A549 (cell line): ENCODE data around the gene DOCK1. TPM values are rescaled to one million over a fixed set of nuclear protein-coding genes. Genes with fewer than 3 reads are reported as not detected.

ENCODE experiments used
- ATAC-seq, 2 experiments: fragments of 200-7000 bp in 1 of 2; fragments of >200 bp in 1 of 2; cut with Nextera tagmentation in 1 of 2; cut with Tn5 transposase in 1 of 2; 3 replicates each; pipeline versions ENCODE4 v1.8.0 to v1.9.1; 2018 to 2020; ENCODE audit warnings: mild to moderate bottlenecking in 1 of 2, moderate library complexity in 1 of 2
- CTCF ChIA-PET: fragments of 300-600 bp; sonication (Branson Sonifier 250); formaldehyde crosslinking; extraction: SDS; loops from one replicate; lab custom pipeline; 2021; ENCODE audit warnings: antibody characterized with exemption, inconsistent platforms; lab: Yijun Ruan, JAX
- POLR2A ChIA-PET: fragments of 350-600 bp; formaldehyde crosslinking; extraction: SDS; loops from one replicate; lab custom pipeline; 2021; ENCODE audit warnings: antibody characterized with exemption, inconsistent platforms; lab: Yijun Ruan, JAX
- DNase-seq, 2 experiments: peaks; one replicate each; pipeline versions ENCODE4 v3.0.0 to v3.0.0-alpha.2; 2011 to 2016; ENCODE audit warnings: low read depth in 1 of 2, low spot score in 1 of 2
- FAIRE-seq: peaks from 2 replicates; lab custom pipeline; 2011; peaks lifted over from hg19 to GRCh38; lab: Jason Lieb, UNC
- H3K27ac ChIP-seq, 2 experiments: fragments of >200 bp; sonication (Bioruptor Twin); formaldehyde crosslinking; 3 replicates each; pipeline ENCODE4 v1.5.1; 2016 to 2017
- H3K4me1 ChIP-seq: fragments of >200 bp; sonication (Bioruptor Twin); formaldehyde crosslinking; 3 replicates; pipeline ENCODE4 v1.6.1; 2016
- H3K4me2 ChIP-seq: fragments of >200 bp; sonication (Bioruptor Twin); formaldehyde crosslinking; 3 replicates; pipeline ENCODE4 v1.6.1; 2016
- H3K4me3 ChIP-seq: fragments of >200 bp; sonication (Bioruptor Twin); formaldehyde crosslinking; 3 replicates; pipeline ENCODE4 v1.5.1; 2016
- H3K9me3 ChIP-seq: fragments of >200 bp; sonication (Bioruptor Twin); formaldehyde crosslinking; 3 replicates; pipeline ENCODE4 v1.6.1; 2016
- BHLHE40 ChIP-seq: IDR thresholded peaks from 2 replicates; pipeline ENCODE4 v1.6.1; 2012; ENCODE audit warnings: low read depth, low read length, inconsistent platforms
- CBX2 ChIP-seq: fragments of 200-600 bp; sonication (generic); IDR thresholded peaks from 2 replicates; pipeline ENCODE4 v1.6.1; 2016; ENCODE audit warnings: low read depth, mild to moderate bottlenecking, borderline replicate concordance
- CBX8 ChIP-seq: fragments of 200-600 bp; sonication (generic); IDR thresholded peaks from 2 replicates; pipeline ENCODE4 v1.6.1; 2016
- CEBPB ChIP-seq, 2 experiments: fragments of >200 bp in 1 of 2; sonication (Bioruptor Twin) in 1 of 2; formaldehyde crosslinking in 1 of 2; IDR thresholded peaks; 2 replicates each; pipeline ENCODE4 v1.6.1; 2012 to 2016
- CHD2 ChIP-seq: fragments of 150-350 bp; IDR thresholded peaks from 2 replicates; pipeline ENCODE4 v1.6.1; 2014; ENCODE audit warnings: low read length; ENCODE audit not compliant: partially characterized antibody
- CHD4 ChIP-seq: fragments of 200-600 bp; sonication (generic); IDR thresholded peaks from 2 replicates; pipeline ENCODE4 v1.6.1; 2016; ENCODE audit warnings: antibody characterized with exemption, mild to moderate bottlenecking, borderline replicate concordance
- CTCF ChIP-seq: fragments of >200 bp; sonication (Bioruptor Twin); formaldehyde crosslinking; IDR thresholded peaks from 3 replicates; pipeline ENCODE4 v1.5.1; 2016
- EHF ChIP-seq: fragments of 250-450 bp; sonication (Bioruptor Pico); IDR thresholded peaks from 2 replicates; pipeline ENCODE4 v1.5.0; 2020; ENCODE audit warnings: mild to moderate bottlenecking
- FOSL2 ChIP-seq, 2 experiments: fragments of 450-650 bp in 1 of 2; fragments of >200 bp in 1 of 2; sonication (Bioruptor Twin) in 1 of 2; formaldehyde crosslinking; IDR thresholded peaks; 2 replicates each; pipeline versions ENCODE4 v1.5.0 to v1.6.1; 2016 to 2020; ENCODE audit warnings: mild to moderate bottlenecking in 1 of 2, moderate library complexity in 1 of 2
- FOXS1 ChIP-seq: fragments of 250-450 bp; sonication (Bioruptor Pico); IDR thresholded peaks from 2 replicates; pipeline ENCODE4 v1.5.0; 2020; ENCODE audit warnings: mild to moderate bottlenecking, moderate library complexity
- GATA3 ChIP-seq: IDR thresholded peaks from 2 replicates; pipeline ENCODE4 v1.6.1; 2012; ENCODE audit warnings: borderline replicate concordance
- HES2 ChIP-seq: fragments of >200 bp; sonication (Bioruptor Twin); formaldehyde crosslinking; IDR thresholded peaks from 2 replicates; pipeline ENCODE4 v1.6.1; 2016
- HEYL ChIP-seq: fragments of 250-450 bp; sonication (Bioruptor Pico); IDR thresholded peaks from 2 replicates; pipeline ENCODE4 v1.8.0; 2021; ENCODE audit warnings: mild to moderate bottlenecking, moderate library complexity
- HOXA7 ChIP-seq: fragments of 250-450 bp; sonication (Bioruptor Pico); IDR thresholded peaks from 2 replicates; pipeline ENCODE4 v1.5.0; 2020; ENCODE audit warnings: mild to moderate bottlenecking, moderate library complexity
- JUN ChIP-seq, 2 experiments: fragments of >200 bp; sonication (Bioruptor Twin); formaldehyde crosslinking; IDR thresholded peaks; 2 replicates in 1 of 2; 3 replicates in 1 of 2; pipeline ENCODE4 v1.6.1; 2016 to 2017
- KDM1A ChIP-seq: fragments of 200-600 bp; sonication (generic); IDR thresholded peaks from 2 replicates; pipeline ENCODE4 v1.6.1; 2016; ENCODE audit warnings: low read depth, mild to moderate bottlenecking
- KDM5A ChIP-seq: fragments of 200-600 bp; sonication (generic); IDR thresholded peaks from 2 replicates; pipeline ENCODE4 v1.6.1; 2016; ENCODE audit warnings: antibody characterized with exemption, mild to moderate bottlenecking
- MAFK ChIP-seq: fragments of 450-650 bp; IDR thresholded peaks from 2 replicates; pipeline ENCODE4 v1.6.1; 2014; ENCODE audit not compliant: partially characterized antibody
- MAZ ChIP-seq: fragments of 150-350 bp; IDR thresholded peaks from 2 replicates; pipeline ENCODE4 v1.6.1; 2014; ENCODE audit warnings: antibody characterized with exemption, low read depth, low read length, borderline replicate concordance
- NFE2L2 ChIP-seq: fragments of 150-350 bp; conservative IDR thresholded peaks from 2 replicates; pipeline ENCODE4 v1.6.1; 2014; ENCODE audit warnings: low read length
- NPAS2 ChIP-seq: fragments of 250-450 bp; sonication (Bioruptor Pico); IDR thresholded peaks from 2 replicates; pipeline ENCODE4 v1.8.0; 2022; ENCODE audit warnings: mild to moderate bottlenecking, moderate library complexity, borderline replicate concordance
- POLR2AphosphoS2 ChIP-seq: conservative IDR thresholded peaks from 2 replicates; pipeline ENCODE4 v1.6.1; 2012; ENCODE audit warnings: low read length, improper control_type of control experiment, inconsistent platforms
- RARB ChIP-seq: fragments of 250-450 bp; sonication (Bioruptor Pico); IDR thresholded peaks from 2 replicates; pipeline ENCODE4 v1.8.0; 2021; ENCODE audit warnings: mild to moderate bottlenecking, moderate library complexity
- RCOR1 ChIP-seq: fragments of 150-350 bp; IDR thresholded peaks from 2 replicates; pipeline ENCODE4 v1.6.1; 2014; ENCODE audit warnings: antibody characterized with exemption, low read length, low read depth
- SREBF2 ChIP-seq: fragments of 450-650 bp; IDR thresholded peaks from 2 replicates; pipeline ENCODE4 v1.6.1; 2014; ENCODE audit warnings: mild to moderate bottlenecking, moderate library complexity
- ZNF302 ChIP-seq: fragments of 250-450 bp; sonication (Bioruptor Pico); IDR thresholded peaks from 2 replicates; pipeline ENCODE4 v1.9.0; 2021; ENCODE audit warnings: inconsistent platforms, mild to moderate bottlenecking, moderate library complexity
- WGBS: methylation state at CpG from one replicate; pipeline ENCODE4 v1.1.6; 2017; ENCODE audit errors: missing lambda C conversion rate; 5-methylcytosine and 5-hydroxymethylcytosine counted together
- polyA plus RNA-seq, 4 experiments: library from polyadenylated mRNA; depleted of rRNA in 3 of 4; stranded (reverse); fragments of >200 nt; fragmentation: RNase III in 1 of 4; extraction: RNeasy Plus Mini Kit Qiagen cat#74134 plus additional on column Dnase treatment in 1 of 4; gene quantifications; 2 replicates in 3 of 4; 3 replicates in 1 of 4; pipeline ENCODE4 v1.2.3, GENCODE V29; 2011 to 2017

Gene DOCK1
- polyA plus RNA-seq, 2 of the 4 experiments (the other 2 are of a cell fraction), result 22.6 to 28.2 TPM

GRCh38 chr10:127153181-127153580, 248.0 kb downstream of the DOCK1 start:
- no peak for TF ChIP-seq HOXA7
- no peak for TF ChIP-seq POLR2AphosphoS2
- no peak for TF ChIP-seq CHD4
- no peak for TF ChIP-seq GATA3
- no peak for TF ChIP-seq CEBPB (IDR thresholded peaks at IDR 0.05)
- no peaks in the 10 kb centered on the region for H3K9me3 ChIP-seq
- H3K4me3 ChIP-seq, result no peak overlapping the region
- ChIA-PET POLR2A (no interaction called here), CTCF (no interaction called here)
- no peak overlapping the region for H3K4me2 ChIP-seq
- H3K4me1 ChIP-seq, result peaks cover 46% of the 10 kb centered on the region
- FAIRE-seq, result no peak
- ATAC-seq, result no peak
- no peak for DNase-seq
- WGBS, result 94% methylated on average over 4 of the region's 4 CpGs
- peak overlapping the region in 1 of 2 experiments; percentile 40; a peak in 3 of 6 replicates for H3K27ac ChIP-seq

- no peak for FAIRE-seq
- Histone ChIP-seq H3K4me1 (peaks cover 31% of the 10 kb centered on the region), H3K27ac (0 out of 6 replicates have a peak overlapping the region, but pooled peaks of 1 of the 2 experiments have one; percentile 11), H3K9me3 (no peaks in the 10 kb centered on the region), H3K4me3 (no peak overlapping the region), H3K4me2 (no peak overlapping the region)
- no peak for DNase-seq
- POLR2A ChIA-PET, result no interaction called here
- CTCF ChIA-PET, result no interaction called here
- TF ChIP-seq CTCF, result no peak
- TF ChIP-seq MAZ, result no peak
- TF ChIP-seq NPAS2, result no peak
- ATAC-seq, result no peak
- 86% methylated on average over 9 of the region's 9 CpGs for WGBS
Measured at GRCh38 chr10:127154831-127155620, 249.8 kb downstream of the DOCK1 start.

GRCh38 chr10:127157089-127157488, 251.9 kb downstream of the DOCK1 start:
- TF ChIP-seq HEYL (no peak), POLR2AphosphoS2 (no peak), EHF (CRISPR knock-in tag) (no peak), FOXS1 (CRISPR knock-in tag) (no peak), ZNF302 (CRISPR knock-in tag) (no peak), FOSL2 (IDR thresholded peaks at IDR 0.05) (no peak), FOSL2 (CRISPR knock-in tag; IDR thresholded peaks at IDR 0.05) (no peak), NFE2L2 (no peak), RCOR1 (no peak), CHD4 (no peak), KDM5A (no peak), CBX8 (no peak)
- TF ChIP-seq, all 56 proteins: peak for 0
- ChIA-PET POLR2A (no interaction called here), CTCF (no interaction called here)
- Histone ChIP-seq H3K9me3 (no peaks in the 10 kb centered on the region), H3K4me3 (no peak overlapping the region), H3K27ac (no peak overlapping the region), H3K4me2 (no peak overlapping the region), H3K4me1 (peaks cover 11% of the 10 kb centered on the region)
- no peak for FAIRE-seq
- 93% methylated on average over 4 of the region's 4 CpGs for WGBS
- no peak for DNase-seq
- no peak for ATAC-seq

- WGBS, result 84% methylated on average over 2 of the region's 2 CpGs
- peaks cover 5% of the 10 kb centered on the region for H3K4me1 ChIP-seq
- H3K4me2 ChIP-seq, result no peak overlapping the region
- POLR2A ChIA-PET, result no interaction called here
- no peak for FAIRE-seq
- no peaks in the 10 kb centered on the region for H3K9me3 ChIP-seq
- TF ChIP-seq HES2 (no peak), SREBF2 (no peak), KDM1A (no peak), MAFK (no peak), BHLHE40 (no peak), EHF (CRISPR knock-in tag) (no peak), JUN (IDR thresholded peaks at IDR 0.05) (no peak), CHD2 (no peak), CBX2 (no peak), RARB (CRISPR knock-in tag) (no peak)
- TF ChIP-seq, all 56 proteins: peak for 0
- Histone ChIP-seq H3K27ac (no peak overlapping the region), H3K4me3 (no peak overlapping the region)
- ATAC-seq (no peak), DNase-seq (no peak)
- CTCF ChIA-PET, result no interaction called here
Measured at GRCh38 chr10:127157506-127158200, 252.4 kb downstream of the DOCK1 start.
